ENCODE data around the gene AMER3.

The AMER3 gene

DNA sequence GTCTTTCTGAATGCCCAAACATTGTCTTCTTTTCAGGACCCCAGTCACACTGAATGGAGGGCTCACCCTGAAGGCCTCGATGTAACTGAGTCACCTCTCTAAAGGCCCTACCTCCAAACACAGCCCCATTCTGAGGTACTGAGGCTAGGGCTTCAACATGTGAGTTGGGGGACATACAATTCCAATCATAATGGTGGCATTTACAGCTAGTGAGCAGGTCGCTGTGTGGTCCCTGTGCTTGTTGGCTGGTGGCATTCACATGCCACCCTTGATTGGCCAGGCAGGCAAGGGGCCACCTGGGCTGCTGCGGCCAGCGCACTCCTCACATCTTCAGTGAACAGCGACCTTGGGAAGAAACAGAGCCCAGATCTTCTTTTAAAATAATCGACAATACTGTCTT lies 30.7 kb downstream of the AMER3 start:
- no peak for DNase-seq (ENCODE audit: low read depth in 2 of 2)

DNA sequence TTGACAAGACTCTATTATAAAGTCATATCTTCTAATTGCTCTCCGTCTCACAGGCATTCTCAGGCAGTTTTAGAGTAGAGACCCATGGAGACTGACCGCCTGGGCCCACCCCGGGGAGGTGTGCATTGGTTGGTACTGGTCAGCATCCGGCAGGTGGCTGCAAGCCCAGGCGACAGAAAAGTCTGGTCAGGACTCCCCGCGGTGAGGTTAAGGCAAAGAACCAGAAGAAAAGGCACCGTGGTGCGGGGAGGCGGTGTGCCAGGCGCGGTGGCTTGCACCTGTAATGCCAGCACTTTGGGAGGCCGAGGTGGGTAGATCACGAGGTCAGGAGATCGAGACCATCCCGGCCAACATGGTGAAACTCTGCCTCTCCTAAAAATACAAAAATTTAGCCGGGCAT lies 32.5 kb downstream of the AMER3 start:
- no peak for DNase-seq (ENCODE audit: low read depth in 2 of 2)

DNA sequence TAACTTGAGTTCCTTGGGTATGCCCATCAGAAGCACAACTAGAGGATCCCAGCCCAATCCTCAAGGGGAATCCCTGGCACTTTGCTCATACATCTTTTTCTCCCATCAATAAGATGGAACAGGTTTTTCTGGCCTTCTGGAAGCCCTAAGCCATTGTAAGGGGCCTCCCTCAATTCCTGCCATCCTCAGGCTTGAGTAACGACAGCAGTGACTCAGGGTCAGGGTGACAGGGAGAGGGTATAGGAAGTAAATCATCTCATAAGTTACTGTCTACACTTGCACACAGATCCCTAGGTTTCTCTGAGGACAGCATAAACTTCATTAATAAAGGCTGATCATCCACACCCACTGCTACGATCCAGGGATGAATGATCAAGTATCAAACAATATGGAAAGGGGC lies 35.0 kb downstream of the AMER3 start:
- no peak for DNase-seq (ENCODE audit: low read depth in 2 of 2)

DNA sequence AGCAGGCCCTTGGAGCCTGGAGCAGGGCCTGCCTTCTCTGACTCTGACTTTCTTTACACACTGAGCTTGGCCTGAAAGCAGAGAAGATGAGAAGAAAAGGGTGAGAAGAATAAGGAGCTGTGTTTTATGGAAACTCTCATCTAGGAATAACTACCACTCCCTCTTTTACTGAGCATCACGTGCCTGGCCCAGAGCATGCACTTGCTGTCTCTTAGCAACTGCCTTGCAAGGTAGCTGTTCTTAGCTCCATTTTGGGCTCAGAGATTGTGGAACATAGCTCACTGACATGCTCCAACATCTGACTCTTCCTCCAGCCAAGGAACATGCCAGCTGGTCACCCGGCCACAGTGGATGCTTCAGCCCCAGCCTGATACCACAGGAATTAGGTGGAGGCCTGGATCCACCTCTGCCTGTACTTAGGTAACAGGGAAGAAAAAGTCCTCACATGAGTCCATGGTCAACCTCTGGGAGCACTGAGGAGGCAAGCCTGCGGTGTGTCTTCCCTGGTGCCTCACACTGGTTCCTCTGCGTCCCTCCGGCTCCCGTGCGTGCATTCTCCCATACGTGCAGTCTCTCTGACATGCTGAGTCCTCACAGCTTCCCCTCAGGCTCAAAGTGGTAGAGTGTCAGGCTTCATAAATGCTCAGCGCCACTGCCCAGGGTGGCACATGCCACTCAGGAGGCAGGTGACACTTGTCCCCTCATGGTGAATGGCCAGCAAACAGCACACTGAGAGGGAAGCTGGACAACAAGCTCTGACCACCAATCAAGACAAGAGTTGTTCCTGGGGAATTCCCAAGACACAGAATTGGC lies 35.7 kb downstream of the AMER3 start:
- DNase-seq (ENCODE audit: low read depth in 2 of 2) = no peak

DNA sequence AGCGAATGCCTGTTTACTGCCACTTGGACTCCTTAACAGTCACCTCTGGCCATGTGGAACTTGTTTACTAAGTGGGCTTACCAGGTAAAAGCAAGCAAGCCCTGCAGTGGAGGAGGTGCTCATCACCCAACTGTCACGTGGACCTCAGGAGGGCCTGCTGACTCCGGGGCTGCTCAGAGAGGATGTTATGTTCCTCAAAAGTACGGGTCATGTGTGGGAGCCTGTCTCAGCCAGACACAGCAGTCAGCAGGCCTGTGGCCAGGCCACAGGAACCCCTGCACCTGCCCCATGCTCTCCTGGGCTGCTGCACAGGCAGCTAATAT lies 36.2 kb downstream of the AMER3 start:
- no peak for DNase-seq (ENCODE audit: low read depth in 2 of 2)

GRCh38 chr2:130795431-130795830 lies 40.1 kb downstream of the AMER3 start:
- no peak for DNase-seq (ENCODE audit: low read depth in 2 of 2)

DNA sequence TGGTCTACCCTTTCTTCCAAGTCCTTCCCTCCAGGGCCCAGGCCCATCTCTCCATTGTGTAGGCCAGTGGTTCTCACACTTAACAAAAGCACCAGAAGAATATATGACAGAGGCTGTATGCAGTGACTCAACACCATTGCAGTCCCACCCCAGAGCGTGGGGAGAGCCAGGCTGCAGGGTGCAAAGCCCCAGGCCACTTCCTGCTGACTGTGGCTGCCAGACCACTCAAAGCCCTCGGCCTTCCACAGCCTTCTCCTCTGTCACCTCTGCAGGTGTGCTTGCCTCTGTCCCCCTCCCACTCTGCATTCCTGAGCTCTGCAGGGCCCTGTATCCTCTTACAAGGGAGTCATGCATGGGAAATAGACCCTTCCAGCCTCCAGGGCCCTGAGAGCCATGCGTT lies 41.0 kb downstream of the AMER3 start:
- DNase-seq (ENCODE audit: low read depth in 2 of 2) = no peak

DNA sequence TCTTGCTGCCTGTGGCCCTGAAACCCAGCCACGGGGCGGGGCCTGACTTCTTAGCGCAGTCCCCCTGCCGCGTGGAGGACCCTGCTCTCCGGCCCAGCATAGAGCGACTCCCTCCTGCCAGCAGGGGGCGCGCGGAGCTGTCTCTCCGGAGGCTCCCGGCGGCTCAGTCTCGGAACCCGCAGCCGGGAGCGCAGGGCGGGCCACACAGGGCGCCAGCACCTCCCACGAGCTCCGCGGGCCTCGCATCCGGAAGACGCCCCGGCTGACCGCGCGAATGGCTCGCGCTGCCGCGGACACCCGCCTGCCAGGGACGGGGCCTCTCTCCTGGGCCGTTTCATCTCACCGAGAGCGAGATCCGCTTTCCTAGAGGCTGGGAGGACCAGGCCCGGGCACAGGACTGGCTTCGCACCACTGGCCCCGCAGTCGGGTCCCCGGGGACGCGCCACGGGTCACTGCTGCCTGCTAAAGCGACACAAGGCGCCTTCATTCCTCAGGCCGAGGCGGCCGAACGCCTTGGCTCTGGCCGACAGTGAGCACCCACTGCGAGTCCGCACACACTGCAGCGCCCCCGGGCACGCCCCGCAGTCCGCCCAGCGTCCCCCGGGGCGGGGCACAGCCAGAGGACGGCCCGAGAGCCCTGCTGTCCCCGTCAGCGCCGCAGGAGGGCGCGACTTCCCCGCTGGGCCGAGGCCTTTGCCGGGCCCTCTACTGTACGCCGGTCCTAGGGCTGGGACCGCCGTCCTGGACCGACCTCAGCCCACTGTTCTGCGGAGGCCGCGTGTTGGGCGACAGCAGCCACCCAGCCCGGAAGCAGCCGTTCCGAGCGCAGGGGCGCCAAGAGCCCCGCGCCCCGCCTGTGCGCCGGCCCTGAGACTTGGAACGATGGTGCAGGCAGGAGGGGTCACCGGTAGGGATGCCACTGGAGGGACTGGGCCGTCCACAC lies 42.4 kb downstream of the AMER3 start:
- DNase-seq (ENCODE audit: low read depth in 2 of 2) = peak; percentile 88 to 95

- no peak for DNase-seq (ENCODE audit: low read depth in 2 of 2)
These were observed 43.3 kb downstream of the AMER3 start for GRCh38 chr2:130798472-130799218.

DNA sequence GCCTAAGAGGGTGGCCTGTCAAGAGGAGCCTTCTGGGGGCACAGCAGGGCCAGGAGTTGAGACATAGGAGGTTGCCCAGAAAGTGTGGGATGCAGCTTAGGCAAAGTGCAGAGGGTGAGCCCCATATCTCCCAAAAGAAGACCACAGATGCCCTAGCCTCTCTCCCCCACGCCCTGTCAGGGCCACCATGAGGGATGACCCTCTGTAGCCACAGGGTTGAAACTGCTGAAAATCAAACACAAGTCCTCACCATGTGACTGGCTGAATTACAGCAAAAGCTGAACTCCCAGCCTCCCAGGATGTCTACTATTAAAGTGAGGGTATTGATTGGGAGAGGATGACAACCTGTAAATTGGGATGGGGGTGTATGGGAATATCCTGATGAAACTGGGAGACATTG lies 44.0 kb downstream of the AMER3 start:
- no peak for DNase-seq (ENCODE audit: low read depth in 2 of 2)

- DNase-seq (ENCODE audit: low read depth in 2 of 2) = no peak
These were observed 50.3 kb downstream of the AMER3 start for GRCh38 chr2:130805613-130806012.

GRCh38 chr2:130806370-130806769 lies 51.0 kb downstream of the AMER3 start:
- DNase-seq (ENCODE audit: low read depth in 2 of 2) = no peak

DNA sequence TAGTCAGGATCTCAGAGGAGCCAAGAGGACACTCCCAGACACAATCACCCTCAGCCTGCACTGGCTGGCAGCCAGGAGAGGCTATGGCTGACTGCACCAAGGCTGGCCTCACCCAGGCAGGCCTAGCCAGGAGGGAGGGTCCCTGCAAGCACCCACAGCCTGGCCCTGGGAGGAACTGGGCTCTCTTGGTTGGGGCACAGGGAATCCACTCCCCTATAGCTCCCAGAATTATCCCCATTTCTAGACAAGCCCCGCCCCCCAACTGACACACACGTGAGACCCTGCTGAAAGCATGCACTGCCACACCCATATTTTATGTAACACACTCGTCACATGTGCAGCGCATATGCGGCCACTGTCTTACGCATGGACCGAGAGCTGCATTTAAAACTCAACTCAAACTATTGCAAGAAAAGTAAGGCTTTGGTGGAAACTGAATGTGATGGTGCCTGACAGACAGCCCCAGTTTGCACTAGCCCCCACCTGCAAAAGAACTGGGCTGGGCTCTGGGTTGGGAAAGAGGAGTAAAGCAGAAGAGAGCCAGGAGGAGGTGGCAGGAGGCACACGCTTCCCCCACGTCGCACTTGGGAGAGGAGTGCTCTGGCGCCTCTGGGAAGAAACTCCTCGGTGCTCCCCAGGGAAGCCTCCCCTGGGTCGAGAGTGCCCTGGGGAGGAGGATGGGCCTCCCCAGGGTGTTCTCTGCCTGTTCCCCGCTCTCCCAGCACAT lies 52.5 kb downstream of the AMER3 start:
- no peak for DNase-seq (ENCODE audit: low read depth in 2 of 2)

DNA sequence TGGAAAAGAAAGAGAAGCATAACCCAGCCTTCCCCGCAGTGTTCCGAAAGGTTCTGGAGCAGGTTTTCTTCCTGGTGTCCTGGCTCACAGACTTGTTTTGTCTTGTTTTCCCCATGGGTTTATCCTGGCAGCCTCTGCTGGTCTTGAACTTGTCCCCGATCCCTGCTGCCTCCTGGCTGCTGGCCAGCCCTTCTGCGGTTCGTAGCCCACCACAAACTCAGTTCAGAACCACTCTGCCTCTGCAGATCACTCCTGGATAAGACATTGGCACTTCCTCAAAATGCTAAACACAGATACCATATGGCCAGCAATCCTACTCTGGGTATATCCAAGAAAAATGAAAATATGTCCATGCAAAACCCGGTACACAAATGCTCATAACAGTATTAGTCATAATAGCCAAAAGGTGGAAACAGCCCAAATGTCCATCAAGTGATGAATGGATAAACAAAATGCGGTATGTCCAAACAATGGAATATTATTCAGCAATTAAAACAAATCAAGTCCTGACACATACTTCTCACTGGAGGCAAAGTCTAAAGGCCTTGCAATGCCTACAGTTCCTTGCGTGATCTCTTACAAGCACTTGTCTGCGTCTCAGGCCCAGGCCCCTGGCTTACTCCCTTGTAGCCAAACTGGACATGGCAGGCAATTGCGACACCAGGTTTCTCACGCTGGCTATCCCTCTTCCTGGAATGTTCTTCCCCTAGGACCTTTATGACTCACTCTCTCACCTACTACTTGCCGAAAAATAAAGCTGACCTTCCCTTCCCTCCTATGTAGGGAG lies 53.3 kb downstream of the AMER3 start:
- no peak for DNase-seq (ENCODE audit: low read depth in 2 of 2)

DNA sequence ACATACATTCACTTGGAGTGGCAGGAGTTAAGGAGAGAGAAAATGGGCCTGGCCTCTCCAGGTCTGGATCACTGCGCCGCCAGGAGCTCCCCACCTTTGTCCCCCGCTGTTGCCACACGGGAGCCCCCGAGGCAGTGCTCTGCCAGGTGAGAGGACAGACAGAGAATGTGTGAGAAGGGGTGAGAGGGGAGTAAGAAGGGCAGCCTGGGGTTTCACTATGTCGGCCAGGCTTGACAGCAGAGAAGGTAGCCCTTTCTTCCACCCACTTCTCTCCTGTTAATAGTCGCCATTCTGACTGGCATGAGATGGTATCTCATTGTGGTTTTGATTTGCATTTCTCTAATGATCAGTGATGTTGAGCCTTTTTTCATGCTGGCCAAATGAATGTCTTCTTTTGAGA lies 55.1 kb downstream of the AMER3 start:
- no peak for DNase-seq (ENCODE audit: low read depth in 2 of 2)

GRCh38 chr2:130813722-130814121 lies 58.4 kb downstream of the AMER3 start:
- DNase-seq (ENCODE audit: low read depth in 2 of 2) = no peak

DNA sequence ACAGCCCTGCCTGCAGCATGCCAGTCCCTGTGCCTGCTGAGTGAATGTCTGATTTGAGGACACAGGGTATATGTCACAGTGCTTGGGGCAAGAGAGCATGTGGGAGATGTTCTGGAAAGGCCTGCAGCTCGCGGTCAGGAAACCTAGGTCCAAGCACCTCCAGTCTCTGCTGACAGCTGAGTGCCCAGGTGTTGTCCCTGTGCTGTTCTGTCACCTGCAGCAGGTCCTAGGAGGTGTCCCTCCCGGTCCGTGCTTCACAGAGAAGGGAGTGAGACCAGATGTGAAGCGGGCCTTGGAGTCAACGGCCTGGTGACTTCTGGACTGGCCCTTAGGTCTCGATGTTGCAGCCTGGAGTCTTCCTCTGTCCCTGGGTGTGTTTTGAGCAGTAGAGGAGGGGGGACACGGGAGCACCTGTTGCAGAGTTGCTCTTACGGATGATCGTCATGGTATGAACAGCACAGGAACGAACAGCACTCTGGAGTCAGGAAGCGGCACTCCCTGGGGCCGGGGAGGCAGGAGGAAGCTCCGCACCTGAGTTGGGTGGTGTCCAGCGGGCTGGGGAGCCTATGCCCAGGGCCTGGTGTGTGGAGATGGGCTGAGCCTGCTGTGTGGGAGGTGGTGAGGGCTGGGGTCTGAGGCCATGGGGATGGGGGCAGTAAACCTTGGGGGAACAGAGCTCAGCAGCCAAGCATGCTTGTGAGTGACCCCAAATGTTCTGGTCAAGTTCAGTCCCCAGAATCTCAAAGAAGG lies 59.8 kb downstream of the AMER3 start:
- no peak for DNase-seq (ENCODE audit: low read depth in 2 of 2)

All from stimulated activated CD8-positive, alpha-beta memory T cell treated with anti-CD3 and anti-CD28 coated beads, Interleukin-2, amount 100 ng/mL, for 48 hours (primary cell).